GM12873 (cell line): ENCODE results near the gene CDH13.

Source experiments
- CTCF ChIP-seq: IDR thresholded peaks from 2 replicates; pipeline ENCODE4 v1.5.1; 2012; ENCODE audit warnings: low read depth, mild to moderate bottlenecking, moderate library complexity, low read length, control low read depth; ENCODE audit not compliant: insufficient read depth; ENCODE audit errors: missing control alignments

Gene CDH13

GRCh38 chr16:83717814-83718213 lies 1091.0 kb downstream of the CDH13 start:
- no peak for TF ChIP-seq CTCF

GRCh38 chr16:83720213-83720612 lies 1093.4 kb downstream of the CDH13 start:
- no peak for TF ChIP-seq CTCF

GRCh38 chr16:83720981-83721380 lies 1094.2 kb downstream of the CDH13 start:
- no peak for TF ChIP-seq CTCF

- TF ChIP-seq CTCF = no peak
Measured at GRCh38 chr16:83721676-83722075, 1094.9 kb downstream of the CDH13 start.

- no peak for TF ChIP-seq CTCF
Measured at GRCh38 chr16:83722456-83723183, 1095.9 kb downstream of the CDH13 start.

- no peak for TF ChIP-seq CTCF
Measured at GRCh38 chr16:83723244-83723643, 1096.5 kb downstream of the CDH13 start.

- no peak for TF ChIP-seq CTCF
Measured at GRCh38 chr16:83723901-83724300, 1097.1 kb downstream of the CDH13 start.

GRCh38 chr16:83724585-83724984 lies 1097.8 kb downstream of the CDH13 start:
- TF ChIP-seq CTCF = no peak
